Activated CD4-positive, alpha-beta memory T cell treated with anti-CD3 and anti-CD28 coated beads, Interleukin-2, amount 10 ng/mL, durations not matched to agents 7 days and 5 days (primary cell): ENCODE data around the gene DPY19L2. TPM values are rescaled to one million over a fixed set of nuclear protein-coding genes. Genes with fewer than 3 reads are reported as not detected.
"Not testable (repeated sequence)": the region's sequence is repeated elsewhere in the genome, so short reads cannot be mapped to it uniquely, and the experiment has no call there.

Experiments used
- CTCF ChIA-PET: fragments of 350-600 bp; sonication (Branson Sonifier 250); formaldehyde crosslinking; loops from one replicate; lab custom pipeline; 2021; ENCODE audit warnings: antibody characterized with exemption, inconsistent platforms; lab: Charles Lee
- POLR2A ChIA-PET: fragments of 350-600 bp; sonication (Branson Sonifier 250); formaldehyde crosslinking; loops from one replicate; lab custom pipeline; 2021; ENCODE audit warnings: antibody characterized with exemption; lab: Charles Lee
- DNase-seq: peaks from one replicate; pipeline ENCODE4 v3.0.0-alpha.2; 2020
- H3K27ac Mint-ChIP-seq: one replicate; pipeline ENCODE4 v1.8.0; 2021; ENCODE audit warnings: mild to moderate bottlenecking, mixed read lengths
- H3K27me3 Mint-ChIP-seq: one replicate; pipeline ENCODE4 v1.8.0; 2021; ENCODE audit warnings: mixed read lengths
- H3K36me3 Mint-ChIP-seq: one replicate; pipeline ENCODE4 v1.8.0; 2021; ENCODE audit warnings: low read depth, mixed read lengths
- H3K4me1 Mint-ChIP-seq: one replicate; pipeline ENCODE4 v1.8.0; 2021; ENCODE audit warnings: mixed read lengths
- H3K4me3 Mint-ChIP-seq: one replicate; pipeline ENCODE4 v1.8.0; 2021; ENCODE audit warnings: mild to moderate bottlenecking, mixed read lengths
- H3K9me3 Mint-ChIP-seq: one replicate; pipeline ENCODE4 v1.8.0; 2021; ENCODE audit warnings: mixed read lengths
- total RNA-seq, 2 experiments: library from RNA; stranded (reverse); gene quantifications; one replicate each; pipeline ENCODE4 v1.2.3, GENCODE V29; 2021

Gene DPY19L2
- total RNA-seq, 2 experiments from 2014 or later, result 0.25 to 0.28 TPM

DNA sequence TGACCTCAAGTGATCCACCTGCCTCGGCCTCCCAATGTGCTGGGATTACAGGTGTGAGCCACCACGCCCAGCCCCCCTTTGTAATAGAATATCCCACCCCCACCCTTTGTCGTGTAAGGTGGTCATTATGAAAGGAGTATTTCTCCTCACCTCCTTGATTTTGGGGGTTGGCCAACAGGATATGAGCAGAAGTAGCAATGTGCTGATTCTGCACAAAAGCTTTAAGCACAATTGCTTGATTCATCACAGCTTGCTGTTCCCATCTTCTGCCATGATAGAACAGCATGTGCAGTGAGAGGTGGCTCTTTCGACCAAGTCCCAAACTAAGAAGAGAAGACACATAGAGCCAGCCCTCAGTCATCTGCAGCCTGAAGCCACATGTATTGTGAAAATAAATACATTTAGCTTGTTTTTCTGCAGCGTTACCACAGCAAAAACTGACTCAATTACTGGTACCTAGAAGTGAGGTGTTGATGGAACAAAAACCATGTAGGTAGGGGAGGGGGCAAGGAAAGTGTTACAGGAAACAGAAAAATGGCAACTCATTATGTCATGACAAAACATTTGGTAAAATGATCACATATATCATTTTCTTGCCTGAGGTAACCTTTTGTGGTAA is 122.9 kb downstream of the DPY19L2 start:
- H3K4me3 Mint-ChIP-seq, POLR2A ChIA-PET, H3K9me3 Mint-ChIP-seq, CTCF ChIA-PET, DNase-seq, H3K27ac Mint-ChIP-seq, H3K27me3 Mint-ChIP-seq, H3K4me1 Mint-ChIP-seq, H3K36me3 Mint-ChIP-seq: not testable (repeated sequence)

DNA sequence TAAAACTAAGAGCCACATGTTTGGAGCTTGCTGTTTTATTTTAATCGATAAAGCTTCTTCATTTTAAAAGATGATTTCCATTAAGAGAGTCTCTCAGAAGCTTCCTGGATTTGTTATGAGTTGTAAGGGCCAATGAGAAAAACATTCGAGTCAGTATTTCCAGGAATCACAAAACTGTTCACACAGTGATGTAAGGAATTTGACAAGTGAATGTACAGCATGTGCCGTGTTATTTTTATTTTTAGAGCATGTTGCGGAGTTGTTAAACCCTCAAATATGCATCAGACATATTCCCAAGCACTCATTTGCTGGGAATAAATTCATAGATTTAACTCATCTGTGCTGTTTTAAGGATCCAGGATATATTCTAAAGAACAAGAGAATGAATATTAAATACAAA is 129.6 kb downstream of the DPY19L2 start:
- H3K4me3 Mint-ChIP-seq, CTCF ChIA-PET, H3K27ac Mint-ChIP-seq, H3K36me3 Mint-ChIP-seq, H3K9me3 Mint-ChIP-seq, H3K27me3 Mint-ChIP-seq, DNase-seq, POLR2A ChIA-PET, H3K4me1 Mint-ChIP-seq: not testable (repeated sequence)

DNA sequence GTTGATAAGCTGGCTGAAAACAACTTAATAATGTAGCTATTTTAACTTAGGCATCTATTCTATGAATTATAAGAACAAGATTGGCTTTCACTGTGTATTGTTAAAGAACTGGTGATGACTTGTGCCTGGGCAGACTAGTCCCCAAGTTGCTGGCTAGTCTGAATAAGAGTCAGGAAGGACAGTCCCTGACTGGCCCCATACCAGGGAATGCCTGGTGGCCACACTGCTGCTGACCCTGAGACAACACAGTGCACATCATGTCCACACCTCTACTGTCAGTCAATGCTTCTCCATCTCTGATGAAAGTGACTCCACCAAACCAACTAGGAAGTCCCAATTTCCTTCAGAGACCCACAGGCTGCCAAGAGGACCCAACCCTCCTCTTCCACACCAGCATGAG is 130.5 kb downstream of the DPY19L2 start:
- H3K27me3 Mint-ChIP-seq, H3K4me1 Mint-ChIP-seq, H3K4me3 Mint-ChIP-seq, CTCF ChIA-PET, H3K36me3 Mint-ChIP-seq, H3K27ac Mint-ChIP-seq, POLR2A ChIA-PET, H3K9me3 Mint-ChIP-seq, DNase-seq: not testable (repeated sequence)

DNA sequence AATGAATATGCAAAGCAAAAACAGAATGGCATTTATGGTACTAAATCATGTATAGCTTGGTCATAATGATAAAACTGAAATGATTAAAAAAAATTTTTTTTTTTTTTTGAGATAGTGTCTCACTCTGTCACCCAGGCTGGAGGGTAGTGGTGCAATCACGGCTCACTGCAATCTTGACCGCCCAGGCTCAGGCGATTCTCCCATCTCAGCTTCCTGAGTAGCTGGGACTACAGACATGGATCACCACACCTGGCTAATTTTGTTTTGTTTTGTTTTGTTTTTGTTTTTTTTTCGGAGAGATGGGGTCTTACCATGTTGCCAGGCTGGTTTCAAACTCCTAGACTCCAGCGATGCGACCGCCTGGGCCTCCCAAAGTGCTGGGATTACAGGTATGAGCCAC is 138.7 kb downstream of the DPY19L2 start:
- H3K4me3 Mint-ChIP-seq, H3K4me1 Mint-ChIP-seq, CTCF ChIA-PET, H3K27ac Mint-ChIP-seq, POLR2A ChIA-PET, H3K27me3 Mint-ChIP-seq, H3K9me3 Mint-ChIP-seq, H3K36me3 Mint-ChIP-seq, DNase-seq: not testable (repeated sequence)

GRCh38 chr12:63525831-63526230 is 142.5 kb downstream of the DPY19L2 start:
- Mint-ChIP-seq H3K4me1 (no peaks in the 10 kb centered on the region), H3K27me3 (no peaks in the 10 kb centered on the region), H3K27ac (no peak overlapping the region), H3K36me3 (no peaks in the 10 kb centered on the region), H3K9me3 (no peaks in the 10 kb centered on the region), H3K4me3 (no peak overlapping the region)
- ChIA-PET POLR2A (no interaction called here), CTCF (no interaction called here)
- DNase-seq, result no peak

DNA sequence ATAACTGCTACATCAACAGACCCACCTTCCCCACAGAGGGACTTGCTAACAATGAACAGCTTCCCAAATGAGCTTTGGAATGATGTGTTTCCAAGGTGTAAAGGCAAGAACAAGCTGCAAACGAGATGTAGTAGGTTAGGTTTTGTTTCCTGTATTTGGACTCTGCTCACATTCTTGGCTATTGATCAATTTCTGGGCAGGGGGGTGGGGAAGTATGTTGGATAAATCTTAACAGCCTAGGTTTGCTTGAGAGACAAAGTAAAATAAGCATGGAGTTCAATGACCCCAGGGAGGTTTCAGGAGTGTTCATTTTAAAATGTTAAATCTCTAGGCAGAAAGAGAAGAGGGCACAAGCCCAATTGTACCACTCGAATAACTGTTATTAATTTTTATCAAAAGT is 146.6 kb downstream of the DPY19L2 start:
- Mint-ChIP-seq H3K9me3 (no peaks in the 10 kb centered on the region), H3K27ac (no peak overlapping the region), H3K27me3 (no peaks in the 10 kb centered on the region), H3K36me3 (no peaks in the 10 kb centered on the region), H3K4me3 (no peak overlapping the region), H3K4me1 (no peaks in the 10 kb centered on the region)
- CTCF ChIA-PET, result no interaction called here
- POLR2A ChIA-PET, result no interaction called here
- DNase-seq, result no peak

Other genes with a start within 250 kb of the DPY19L2 start
- 10 to 100 TPM in 1 of 2 experiments, 1 to 10 TPM in 1; 9.5 to 10.2 TPM for gene RXYLT1, start 111.4 kb upstream of the DPY19L2 start, total RNA-seq
- not detected for gene SRGAP1, start 176.2 kb upstream of the DPY19L2 start, total RNA-seq